Activated CD8-positive, alpha-beta memory T cell treated with anti-CD3 and anti-CD28 coated beads, Interleukin-2, amount 50 U/mL, for 1 hour (primary cell): ENCODE data around the gene FHOD3.

Experiments used
- DNase-seq: peaks from one replicate; pipeline ENCODE4 v3.0.0-alpha.2; 2020; ENCODE audit errors: extremely low read depth

FHOD3 gene

GRCh38 chr18:36410346-36410745 is 112.8 kb downstream of the FHOD3 start:
- DNase-seq = no peak

GRCh38 chr18:36411745-36412168 is 114.2 kb downstream of the FHOD3 start:
- no peak for DNase-seq

- no peak for DNase-seq
These were observed 115.3 kb downstream of the FHOD3 start for GRCh38 chr18:36412778-36413177.

- DNase-seq = no peak
These were observed 117.7 kb downstream of the FHOD3 start for GRCh38 chr18:36415171-36415570.

- DNase-seq = no peak
These were observed 118.1 kb downstream of the FHOD3 start for GRCh38 chr18:36415625-36416024.

GRCh38 chr18:36419188-36419899 is 121.8 kb downstream of the FHOD3 start:
- DNase-seq = no peak

GRCh38 chr18:36419900-36420531 is 122.5 kb downstream of the FHOD3 start:
- no peak for DNase-seq

GRCh38 chr18:36420826-36421225 is 123.3 kb downstream of the FHOD3 start:
- DNase-seq = no peak

- DNase-seq = no peak
These were observed 127.2 kb downstream of the FHOD3 start for GRCh38 chr18:36424741-36425142.

GRCh38 chr18:36427369-36427768 is 129.9 kb downstream of the FHOD3 start:
- no peak for DNase-seq

GRCh38 chr18:36427831-36428230 is 130.3 kb downstream of the FHOD3 start:
- DNase-seq = no peak

GRCh38 chr18:36428431-36429029 is 131.0 kb downstream of the FHOD3 start:
- no peak for DNase-seq

- no peak for DNase-seq
These were observed 135.5 kb downstream of the FHOD3 start for GRCh38 chr18:36432880-36433555.

GRCh38 chr18:36436387-36436786 is 138.9 kb downstream of the FHOD3 start:
- no peak for DNase-seq

- no peak for DNase-seq
These were observed 143.1 kb downstream of the FHOD3 start for GRCh38 chr18:36440614-36441013.

GRCh38 chr18:36441426-36442240 is 144.1 kb downstream of the FHOD3 start:
- DNase-seq = no peak

- no peak for DNase-seq
These were observed 145.2 kb downstream of the FHOD3 start for GRCh38 chr18:36442717-36443116.

GRCh38 chr18:36446059-36446458 is 148.5 kb downstream of the FHOD3 start:
- DNase-seq = no peak

- no peak for DNase-seq
These were observed 151.1 kb downstream of the FHOD3 start for GRCh38 chr18:36448384-36449290.

- no peak for DNase-seq
These were observed 151.9 kb downstream of the FHOD3 start for GRCh38 chr18:36449451-36449850.

- no peak for DNase-seq
These were observed 152.8 kb downstream of the FHOD3 start for GRCh38 chr18:36450264-36450663.
